GM21526 (cell line): ENCODE data around the gene MAPK1IP1L.

ENCODE experiments used
- ATAC-seq: cut with Tn5 transposase; IDR thresholded peaks from one replicate; pipeline ENCODE4 v1.9.1; 2021; ENCODE audit warnings: moderate library complexity; ENCODE audit not compliant: unreplicated experiment, low FRiP score

The MAPK1IP1L gene

DNA sequence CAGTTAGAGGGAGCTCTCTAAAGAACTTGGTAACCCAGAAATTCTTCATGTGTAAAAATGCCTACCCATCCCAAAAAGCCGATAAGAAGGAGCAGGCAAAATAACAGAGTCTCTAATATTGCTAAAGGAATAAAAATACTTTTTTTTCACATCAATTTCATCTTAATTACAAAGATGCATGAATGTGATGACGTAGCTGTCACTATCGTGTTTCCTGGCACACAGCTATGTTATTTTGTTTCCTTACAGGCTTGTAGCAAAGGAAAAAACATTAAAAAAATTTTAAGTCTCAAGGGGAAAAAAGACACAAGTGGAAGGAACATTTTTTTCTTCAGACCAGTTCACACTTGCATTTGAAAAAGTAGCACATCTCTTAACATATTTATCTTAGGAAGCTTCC is 67.3 kb downstream of the MAPK1IP1L start:
- no peak for ATAC-seq
